ENCODE data around the gene RBM5. TPM values are rescaled to one million over a fixed set of nuclear protein-coding genes. Genes with fewer than 3 reads are reported as not detected.

RBM5 gene
- total RNA-seq, 1 experiment from 2014 or later = 89.1 TPM

DNA sequence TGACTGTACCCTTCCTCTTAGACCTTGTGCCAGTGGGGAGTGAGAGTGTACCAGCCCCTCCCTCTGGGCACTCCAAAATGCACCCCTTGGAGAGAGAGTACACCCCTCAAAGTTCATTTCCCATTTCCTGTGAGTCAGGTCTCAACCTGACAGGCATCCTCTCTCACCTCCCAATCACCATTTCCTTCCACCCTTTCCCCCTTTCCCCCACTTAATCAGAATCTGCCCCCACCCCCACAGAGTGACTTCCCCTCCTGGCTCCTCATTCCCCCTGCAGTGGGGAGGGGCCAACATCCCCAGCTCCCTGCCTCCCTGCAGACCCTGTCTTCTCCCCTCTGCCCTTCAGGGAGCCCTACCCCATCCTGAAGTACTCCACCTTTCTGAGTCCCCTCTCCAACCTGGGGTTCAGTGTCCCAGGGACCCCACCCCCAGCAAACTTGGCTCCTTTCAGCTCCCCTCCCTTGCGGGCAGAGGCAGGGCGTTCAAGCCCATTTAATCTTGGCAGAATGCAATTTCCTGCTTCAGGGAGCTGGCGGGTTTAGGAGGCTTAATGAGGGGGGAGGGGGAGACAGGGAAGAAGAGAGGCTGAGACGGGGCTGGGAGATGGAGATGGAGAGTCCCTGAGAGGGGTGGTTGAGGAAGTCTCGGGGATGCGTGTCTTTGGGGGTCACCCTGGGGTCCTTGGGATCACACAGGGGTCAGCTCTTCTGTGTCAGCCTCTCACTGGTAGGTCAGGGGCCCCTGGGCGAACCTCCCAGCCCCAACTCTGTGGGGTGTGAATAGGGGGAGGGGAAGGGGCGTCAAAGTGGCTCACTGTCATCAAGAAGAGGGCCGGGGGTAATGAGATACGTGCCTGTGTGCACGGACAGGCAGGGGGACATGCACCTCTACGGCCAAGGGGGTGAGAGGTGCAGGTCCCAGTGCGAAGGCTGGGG, 49.8 kb downstream of the RBM5 start (continued):
- no peak for TF ChIP-seq TCF7L2 (IDR thresholded peaks at IDR 0.05; ENCODE audit: borderline replicate concordance, extremely low read depth, insufficient read depth, insufficient read length)
- TF ChIP-seq POLR2AphosphoS5 (IDR thresholded peaks at IDR 0.05; ENCODE audit: low read depth, low read length) = no peak
- TF ChIP-seq, protein P1, sequence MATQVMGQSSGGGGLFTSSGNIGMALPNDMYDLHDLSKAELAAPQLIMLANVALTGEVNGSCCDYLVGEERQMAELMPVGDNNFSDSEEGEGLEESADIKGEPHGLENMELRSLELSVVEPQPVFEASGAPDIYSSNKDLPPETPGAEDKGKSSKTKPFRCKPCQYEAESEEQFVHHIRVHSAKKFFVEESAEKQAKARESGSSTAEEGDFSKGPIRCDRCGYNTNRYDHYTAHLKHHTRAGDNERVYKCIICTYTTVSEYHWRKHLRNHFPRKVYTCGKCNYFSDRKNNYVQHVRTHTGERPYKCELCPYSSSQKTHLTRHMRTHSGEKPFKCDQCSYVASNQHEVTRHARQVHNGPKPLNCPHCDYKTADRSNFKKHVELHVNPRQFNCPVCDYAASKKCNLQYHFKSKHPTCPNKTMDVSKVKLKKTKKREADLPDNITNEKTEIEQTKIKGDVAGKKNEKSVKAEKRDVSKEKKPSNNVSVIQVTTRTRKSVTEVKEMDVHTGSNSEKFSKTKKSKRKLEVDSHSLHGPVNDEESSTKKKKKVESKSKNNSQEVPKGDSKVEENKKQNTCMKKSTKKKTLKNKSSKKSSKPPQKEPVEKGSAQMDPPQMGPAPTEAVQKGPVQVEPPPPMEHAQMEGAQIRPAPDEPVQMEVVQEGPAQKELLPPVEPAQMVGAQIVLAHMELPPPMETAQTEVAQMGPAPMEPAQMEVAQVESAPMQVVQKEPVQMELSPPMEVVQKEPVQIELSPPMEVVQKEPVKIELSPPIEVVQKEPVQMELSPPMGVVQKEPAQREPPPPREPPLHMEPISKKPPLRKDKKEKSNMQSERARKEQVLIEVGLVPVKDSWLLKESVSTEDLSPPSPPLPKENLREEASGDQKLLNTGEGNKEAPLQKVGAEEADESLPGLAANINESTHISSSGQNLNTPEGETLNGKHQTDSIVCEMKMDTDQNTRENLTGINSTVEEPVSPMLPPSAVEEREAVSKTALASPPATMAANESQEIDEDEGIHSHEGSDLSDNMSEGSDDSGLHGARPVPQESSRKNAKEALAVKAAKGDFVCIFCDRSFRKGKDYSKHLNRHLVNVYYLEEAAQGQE (IDR thresholded peaks at IDR 0.05; ENCODE audit: low read depth) = no peak

DNA sequence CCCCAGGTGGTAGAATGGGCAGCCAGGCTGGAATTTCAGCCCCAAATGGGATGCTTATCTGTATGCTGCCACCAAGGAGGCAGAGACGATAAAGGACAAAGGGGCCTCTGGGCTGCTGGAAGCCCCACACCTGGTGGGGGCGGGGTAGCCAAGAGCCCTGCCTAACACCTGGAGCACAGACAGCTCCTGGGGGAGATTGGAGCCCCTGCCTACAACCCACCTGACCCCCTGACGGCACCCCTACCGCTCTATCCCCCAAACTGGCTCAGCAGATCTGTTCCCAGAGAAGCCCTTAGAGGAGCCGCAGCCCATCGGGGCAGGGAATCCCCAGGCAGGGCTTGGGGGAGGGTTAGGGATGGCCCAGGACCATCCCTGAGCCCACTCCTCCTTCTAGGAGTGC, 50.6 kb downstream of the RBM5 start:
- BruUV-seq (replicated peaks) = no TSS peak
- ChIA-PET RAD21 (ENCODE audit: low non-redundant PET in 1 of 2, low total read pairs in 2 of 2, uncharacterized antibody in 2 of 2, unreplicated experiment in 2 of 2) (no interaction called here), CTCF (no interaction called here), POLR2A (no interaction called here)
- no peak overlapping the region for H2AFZ ChIP-seq (ENCODE audit: low read depth, low read length, poor library complexity, severe bottlenecking)
- no peak for DNase-seq (ENCODE audit: low read depth, low spot score)
- H3K4me3 ChIP-seq (replicated peaks in 1 of 2; ENCODE audit: low read depth in 1 of 2, low read length in 2 of 2) = no peak overlapping the region
- H3K9me3 ChIP-seq (ENCODE audit: control insufficient read depth in 1 of 2, insufficient read depth in 1 of 2, low read depth in 1 of 2, low read length in 2 of 2) = no peaks in the 10 kb centered on the region
- no peak overlapping the region for H3K9ac ChIP-seq (ENCODE audit: low read length)
- H3K36me3 ChIP-seq (ENCODE audit: control insufficient read depth in 1 of 2, insufficient read depth in 2 of 2, low read length in 2 of 2) = no peaks in the 10 kb centered on the region
- H3K4me2 ChIP-seq (ENCODE audit: low read length) = no peak overlapping the region
- no peaks in the 10 kb centered on the region for H3K27me3 ChIP-seq (ENCODE audit: insufficient read depth, low read length)
- intact Hi-C loops (cut with micrococcal nuclease) = no loop called here
- no peak overlapping the region for H3K27ac ChIP-seq (ENCODE audit: low read depth, low read length)
- no peak for ATAC-seq
- no peak for TF ChIP-seq ZNF274 (IDR thresholded peaks at IDR 0.05; ENCODE audit: low read depth, low read length)
- TF ChIP-seq EZH2phosphoT487 (IDR thresholded peaks at IDR 0.05; ENCODE audit: borderline replicate concordance) = no peak
- TF ChIP-seq, protein P1 (IDR thresholded peaks at IDR 0.05; ENCODE audit: low read depth) = no peak
- no peak for TF ChIP-seq YY1 (IDR thresholded peaks at IDR 0.05; ENCODE audit: extremely low read depth, insufficient replicate concordance, low read depth, low read length)
- no peak for TF ChIP-seq EGR1 (IDR thresholded peaks at IDR 0.05; ENCODE audit: low read depth)
- no peaks in the 10 kb centered on the region for H3K79me2 ChIP-seq (ENCODE audit: insufficient read depth, low read length)
- H3K4me1 ChIP-seq (ENCODE audit: control insufficient read depth in 1 of 2, insufficient read depth in 2 of 2, low read length in 2 of 2) = no peaks in the 10 kb centered on the region
- no peaks in the 10 kb centered on the region for H4K20me1 ChIP-seq (ENCODE audit: insufficient read depth)
- no peaks in the 10 kb centered on the region for H3K9me2 ChIP-seq (ENCODE audit: insufficient read depth)
